Calu3 (cell line): Measurements from ENCODE around the gene RNF14. TPM values are rescaled to one million over a fixed set of nuclear protein-coding genes. Genes with fewer than 3 reads are reported as not detected.

ENCODE experiments used
- BruUV-seq: library from RNA; stranded (reverse); fragments of 400-500 nt; replicated peaks from 2 replicates; lab custom pipeline; 2021; lab: Mats Ljungman, UMichigan
- CTCF ChIA-PET: fragments of 300-600 bp; sonication (Branson Sonifier 250); formaldehyde crosslinking; loops from one replicate; lab custom pipeline; 2022; ENCODE audit warnings: antibody characterized with exemption; lab: Charles Lee
- DNase-seq: peaks from one replicate; pipeline ENCODE4 v3.0.0; 2022
- H3K27ac Mint-ChIP-seq: one replicate; pipeline ENCODE4 v1.8.0; 2022; ENCODE audit warnings: mixed read lengths; ENCODE audit not compliant: unreplicated experiment
- H3K27me3 Mint-ChIP-seq: one replicate; pipeline ENCODE4 v1.8.0; 2022; ENCODE audit warnings: mixed read lengths; ENCODE audit not compliant: unreplicated experiment
- H3K36me3 Mint-ChIP-seq: one replicate; pipeline ENCODE4 v1.8.0; 2022; ENCODE audit warnings: mild to moderate bottlenecking, moderate library complexity, mixed read lengths; ENCODE audit not compliant: insufficient read depth, unreplicated experiment
- H3K4me1 Mint-ChIP-seq: one replicate; pipeline ENCODE4 v1.8.0; 2022; ENCODE audit warnings: mild to moderate bottlenecking, low read depth, mixed read lengths; ENCODE audit not compliant: unreplicated experiment
- H3K4me3 Mint-ChIP-seq: one replicate; pipeline ENCODE4 v1.8.0; 2022; ENCODE audit warnings: mild to moderate bottlenecking, low read depth, moderate library complexity, mixed read lengths; ENCODE audit not compliant: unreplicated experiment
- H3K9me3 Mint-ChIP-seq: one replicate; pipeline ENCODE4 v1.8.0; 2022; ENCODE audit warnings: low read depth, mixed read lengths; ENCODE audit not compliant: unreplicated experiment
- intact Hi-C: fragments of 100-400 bp; cut with micrococcal nuclease; formaldehyde crosslinking; loops from one replicate; pipeline ENCODE4 v1.10.0; 2022; ENCODE audit not compliant: unreplicated experiment
- total RNA-seq: library from RNA; stranded (reverse); gene quantifications from 2 replicates; pipeline ENCODE4 v1.2.3, GENCODE V29; 2022
- TF ChIP-seq, protein P1 (sequence below): fragments of 200-600 bp; IDR thresholded peaks from one replicate; pipeline ENCODE4 v1.8.0; 2022; ENCODE audit warnings: antibody characterized with exemption; ENCODE audit not compliant: unreplicated experiment

The RNF14 gene
- total RNA-seq, 1 experiment from 2014 or later, result 32.2 TPM

DNA sequence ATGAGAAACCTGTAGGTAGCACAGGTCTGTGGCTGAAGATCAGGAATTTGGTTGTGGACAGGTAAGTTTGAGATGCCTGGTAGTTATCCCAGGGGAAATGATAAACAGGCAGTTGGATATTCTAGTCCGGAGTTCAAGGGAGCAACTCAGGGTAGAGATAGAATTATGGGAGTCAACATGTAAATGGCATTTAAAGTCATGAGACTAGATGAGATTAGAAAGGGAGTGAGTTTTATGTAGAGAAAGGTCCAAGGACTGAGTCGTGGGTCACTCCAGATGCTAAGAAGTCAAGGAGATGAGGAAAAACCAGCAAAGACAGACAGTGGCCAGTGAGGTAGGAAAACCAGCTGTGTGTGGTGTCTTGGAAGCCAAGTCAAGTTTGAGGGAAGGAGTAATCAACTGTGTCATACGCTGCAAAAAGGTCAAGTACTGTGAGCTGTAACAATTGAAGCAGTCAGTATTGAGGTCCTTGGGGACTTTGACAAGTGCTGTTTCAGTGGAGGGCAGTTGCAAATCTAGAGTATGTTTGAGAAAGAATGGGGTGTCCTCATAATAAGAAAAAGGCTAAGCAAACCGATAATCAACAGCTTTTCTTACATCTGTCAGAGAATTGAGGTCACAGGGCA, 25.7 kb downstream of the RNF14 start:
- intact Hi-C loops, result no loop called here
- no TSS peak for BruUV-seq
- H3K9me3 Mint-ChIP-seq, result no peaks in the 10 kb centered on the region
- no peaks in the 10 kb centered on the region for H3K4me1 Mint-ChIP-seq
- CTCF ChIA-PET, result interaction anchor here (0.5 to 1.2 kb wide), 3 partner anchors 19 to 151 kb away, joined by 3 to 4 read pairs (median 4); no protein-coding TSS in a partner anchor
- no peak overlapping the region for H3K4me3 Mint-ChIP-seq
- no peak overlapping the region for H3K27ac Mint-ChIP-seq
- DNase-seq, result no peak
- no peaks in the 10 kb centered on the region for H3K27me3 Mint-ChIP-seq
- peaks cover 8% of the 10 kb centered on the region for H3K36me3 Mint-ChIP-seq
- TF ChIP-seq, protein P1, sequence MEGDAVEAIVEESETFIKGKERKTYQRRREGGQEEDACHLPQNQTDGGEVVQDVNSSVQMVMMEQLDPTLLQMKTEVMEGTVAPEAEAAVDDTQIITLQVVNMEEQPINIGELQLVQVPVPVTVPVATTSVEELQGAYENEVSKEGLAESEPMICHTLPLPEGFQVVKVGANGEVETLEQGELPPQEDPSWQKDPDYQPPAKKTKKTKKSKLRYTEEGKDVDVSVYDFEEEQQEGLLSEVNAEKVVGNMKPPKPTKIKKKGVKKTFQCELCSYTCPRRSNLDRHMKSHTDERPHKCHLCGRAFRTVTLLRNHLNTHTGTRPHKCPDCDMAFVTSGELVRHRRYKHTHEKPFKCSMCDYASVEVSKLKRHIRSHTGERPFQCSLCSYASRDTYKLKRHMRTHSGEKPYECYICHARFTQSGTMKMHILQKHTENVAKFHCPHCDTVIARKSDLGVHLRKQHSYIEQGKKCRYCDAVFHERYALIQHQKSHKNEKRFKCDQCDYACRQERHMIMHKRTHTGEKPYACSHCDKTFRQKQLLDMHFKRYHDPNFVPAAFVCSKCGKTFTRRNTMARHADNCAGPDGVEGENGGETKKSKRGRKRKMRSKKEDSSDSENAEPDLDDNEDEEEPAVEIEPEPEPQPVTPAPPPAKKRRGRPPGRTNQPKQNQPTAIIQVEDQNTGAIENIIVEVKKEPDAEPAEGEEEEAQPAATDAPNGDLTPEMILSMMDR, result no peak

DNA sequence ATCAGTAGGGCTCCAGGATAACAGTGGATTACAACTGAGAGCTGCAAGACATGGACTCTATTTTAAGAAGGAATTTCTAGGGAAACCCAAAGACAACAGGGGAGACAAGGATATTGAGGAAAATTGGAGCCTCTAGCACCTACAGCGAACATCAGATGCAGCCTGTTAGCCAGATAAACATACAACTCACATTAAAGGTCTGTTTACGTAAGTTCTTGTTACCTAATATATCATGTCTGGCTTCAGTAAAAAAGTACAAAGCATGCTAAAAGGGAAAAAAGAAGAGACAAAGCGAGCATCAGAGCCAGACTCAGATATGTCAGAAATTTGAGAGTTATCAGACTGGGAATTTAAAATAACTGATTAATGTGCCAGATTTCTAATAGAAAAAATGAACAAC, 26.8 kb downstream of the RNF14 start:
- no peak overlapping the region for H3K4me3 Mint-ChIP-seq
- no peak overlapping the region for H3K27ac Mint-ChIP-seq
- H3K36me3 Mint-ChIP-seq, result peaks cover 14% of the 10 kb centered on the region
- intact Hi-C loops, result no loop called here
- no peaks in the 10 kb centered on the region for H3K9me3 Mint-ChIP-seq
- BruUV-seq, result no TSS peak
- TF ChIP-seq, protein P1, result no peak
- no peaks in the 10 kb centered on the region for H3K4me1 Mint-ChIP-seq
- no peak for DNase-seq
- CTCF ChIA-PET, result interaction anchor here (1.2 kb wide), 1 partner anchor 147 kb away, joined by 4 read pairs; no protein-coding TSS in a partner anchor
- no peaks in the 10 kb centered on the region for H3K27me3 Mint-ChIP-seq

DNA sequence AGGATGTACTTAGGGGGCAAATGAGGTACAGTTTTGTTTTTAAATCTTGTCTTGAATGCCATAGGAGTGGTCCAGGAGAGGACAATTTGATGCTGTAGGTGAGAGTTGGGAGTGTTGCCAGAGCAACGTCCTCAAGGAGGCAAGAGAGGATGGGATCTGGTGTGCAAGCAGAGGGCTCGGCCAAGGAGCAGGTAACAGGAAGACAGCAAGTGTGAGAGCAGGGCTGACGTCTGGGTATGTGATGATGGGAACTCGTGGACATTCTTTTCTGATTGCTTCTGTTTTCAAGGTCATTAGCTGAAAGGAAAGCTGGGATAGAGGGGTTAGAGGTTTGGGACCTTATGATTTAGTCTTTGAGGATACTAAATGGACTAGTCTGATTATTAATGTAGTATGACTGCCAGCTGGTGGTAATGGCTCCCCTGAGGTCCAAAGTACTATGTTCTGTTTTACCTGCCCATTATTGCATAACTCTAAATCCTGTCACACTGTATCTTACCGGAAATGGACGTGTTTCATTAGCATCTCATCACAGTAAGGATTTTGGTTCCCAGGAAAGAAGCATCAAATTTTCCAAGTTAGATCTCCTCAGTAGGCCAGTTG, 28.6 kb downstream of the RNF14 start:
- Mint-ChIP-seq H3K4me1 (no peaks in the 10 kb centered on the region), H3K27ac (no peak overlapping the region), H3K4me3 (no peak overlapping the region), H3K9me3 (no peaks in the 10 kb centered on the region), H3K27me3 (no peaks in the 10 kb centered on the region), H3K36me3 (peaks cover 24% of the 10 kb centered on the region)
- DNase-seq, result no peak
- intact Hi-C loops, result no loop called here
- TF ChIP-seq, protein P1, result no peak
- CTCF ChIA-PET, result no interaction called here
- BruUV-seq, result no TSS peak

DNA sequence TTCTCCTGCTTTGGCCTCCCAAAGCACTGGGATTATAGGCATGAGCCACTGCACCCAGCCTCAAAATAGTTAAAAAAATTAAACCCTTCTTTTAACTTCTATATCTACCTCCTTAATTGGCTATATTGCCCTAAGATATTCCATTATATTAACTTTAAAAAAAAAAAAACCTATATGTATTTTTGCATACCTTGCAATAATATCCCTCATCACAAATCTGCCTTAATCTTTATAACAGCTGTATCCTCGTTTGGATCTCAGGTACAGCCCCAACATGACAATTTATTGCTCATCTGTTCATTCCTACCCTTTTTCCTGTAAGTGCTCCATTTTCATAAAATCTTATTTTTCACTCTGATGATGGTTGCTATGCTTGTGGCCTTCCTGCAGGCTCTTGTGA, 31.3 kb downstream of the RNF14 start:
- Mint-ChIP-seq H3K27me3 (no peaks in the 10 kb centered on the region), H3K4me3 (no peak overlapping the region), H3K27ac (no peak overlapping the region), H3K36me3 (peaks cover 32% of the 10 kb centered on the region), H3K4me1 (no peaks in the 10 kb centered on the region), H3K9me3 (no peaks in the 10 kb centered on the region)
- TF ChIP-seq, protein P1, result no peak
- intact Hi-C loops, result no loop called here
- CTCF ChIA-PET, result interaction anchor here (0.8 to 0.9 kb wide), 2 partner anchors 9 to 143 kb away, joined by 3 read pairs; no protein-coding TSS in a partner anchor
- DNase-seq, result no peak
- no TSS peak for BruUV-seq
